GM12801 (cell line): ENCODE measurements around the gene PRRX1.

ENCODE experiments used
- CTCF ChIP-seq: IDR thresholded peaks from one replicate; pipeline ENCODE4 v1.5.1; 2011; ENCODE audit warnings: control low read depth; ENCODE audit not compliant: insufficient read length; ENCODE audit errors: extremely low read depth

PRRX1 gene

GRCh38 chr1:170630977-170631376 is 33.0 kb upstream of the PRRX1 start:
- no peak for TF ChIP-seq CTCF

GRCh38 chr1:170634293-170634692 is 29.6 kb upstream of the PRRX1 start:
- TF ChIP-seq CTCF = no peak

- TF ChIP-seq CTCF = no peak
Measured at GRCh38 chr1:170634824-170635410, 29.0 kb upstream of the PRRX1 start.

- no peak for TF ChIP-seq CTCF
Measured at GRCh38 chr1:170640581-170640980, 23.4 kb upstream of the PRRX1 start.

- no peak for TF ChIP-seq CTCF
Measured at GRCh38 chr1:170657275-170657853, 6.6 kb upstream of the PRRX1 start.

GRCh38 chr1:170659399-170660035 is 4.4 kb upstream of the PRRX1 start:
- TF ChIP-seq CTCF = no peak

GRCh38 chr1:170660281-170660713 is 3.6 kb upstream of the PRRX1 start:
- no peak for TF ChIP-seq CTCF
